ENCODE measurements around the gene THUMPD1.

- TF ChIP-seq CTCF (IDR thresholded peaks at IDR 0.05; ENCODE audit: low read depth, low read length, poor library complexity, severe bottlenecking) (no peak), EZH2phosphoT487 (IDR thresholded peaks at IDR 0.05; ENCODE audit: borderline replicate concordance, low read length) (no peak)
Observed at GRCh38 chr16:20746461-20746860, 4.8 kb upstream of the THUMPD1 start.
